SK-MEL-5 (cell line): ENCODE measurements around the gene CIAPIN1. TPM values are rescaled to one million over a fixed set of nuclear protein-coding genes. Genes with fewer than 3 reads are reported as not detected.

Source experiments
- DNase-seq: peaks from one replicate; pipeline ENCODE4 v3.0.0-alpha.2; 2016; ENCODE audit warnings: low read depth, low spot score
- in situ Hi-C: cut with HindIII; loops from 2 replicates; pipeline ENCODE4 v1.10.0; 2016; ENCODE audit warnings: low sequenced_read_pairs, high pct_unique_total_duplicates, low pct_unique_long_range_greater_than_20kb
- total RNA-seq: library from RNA; depleted of rRNA; stranded (reverse); fragments of >200 nt; shearing (Covaris generic); gene quantifications from 2 replicates; pipeline ENCODE4 v1.2.3, GENCODE V29; 2014

The CIAPIN1 gene
- total RNA-seq, 1 experiment from 2014 or later, result 82.3 TPM

DNA sequence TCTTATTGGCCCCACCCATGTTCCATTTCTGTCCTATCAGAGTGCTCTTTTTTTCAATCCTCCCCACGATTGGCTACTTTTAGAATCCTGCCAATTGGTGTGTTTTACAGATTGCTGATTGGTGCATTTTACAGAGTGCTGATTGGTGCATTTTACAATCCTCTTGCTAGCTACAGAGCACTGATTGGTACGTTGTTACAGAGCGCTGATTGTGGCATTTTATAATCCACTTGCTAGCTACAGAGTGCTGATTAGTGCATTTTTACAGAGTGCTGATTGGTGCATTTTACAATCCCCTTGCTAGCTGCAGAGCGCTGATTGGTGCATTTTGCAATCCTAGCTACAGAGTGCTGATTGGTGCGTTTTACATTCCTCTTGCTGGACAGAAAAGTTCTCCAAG lies 52.2 kb downstream of the CIAPIN1 start:
- in situ Hi-C loops, result no loop called here
- no peak for DNase-seq

DNA sequence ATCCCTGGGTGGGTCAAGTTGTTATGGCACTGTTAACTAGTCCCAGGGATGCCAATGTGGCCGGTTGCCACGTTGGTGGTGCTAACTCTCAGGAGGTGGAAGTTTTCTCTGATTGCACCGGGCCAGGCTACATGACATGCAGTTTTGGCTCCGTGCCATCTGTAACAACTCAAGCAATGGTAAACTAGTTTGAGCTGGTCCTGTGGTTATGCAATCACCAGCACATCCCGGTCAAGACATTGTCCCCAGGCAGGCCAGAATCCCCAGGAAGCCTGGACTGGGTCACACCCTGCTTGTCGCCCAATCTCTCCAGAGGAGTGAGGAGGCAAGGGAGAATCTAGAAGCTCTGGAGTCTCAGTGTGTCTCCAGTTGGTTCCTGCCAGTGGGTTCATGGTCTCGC lies 52.7 kb downstream of the CIAPIN1 start:
- no peak for DNase-seq
- in situ Hi-C loops, result no loop called here

DNA sequence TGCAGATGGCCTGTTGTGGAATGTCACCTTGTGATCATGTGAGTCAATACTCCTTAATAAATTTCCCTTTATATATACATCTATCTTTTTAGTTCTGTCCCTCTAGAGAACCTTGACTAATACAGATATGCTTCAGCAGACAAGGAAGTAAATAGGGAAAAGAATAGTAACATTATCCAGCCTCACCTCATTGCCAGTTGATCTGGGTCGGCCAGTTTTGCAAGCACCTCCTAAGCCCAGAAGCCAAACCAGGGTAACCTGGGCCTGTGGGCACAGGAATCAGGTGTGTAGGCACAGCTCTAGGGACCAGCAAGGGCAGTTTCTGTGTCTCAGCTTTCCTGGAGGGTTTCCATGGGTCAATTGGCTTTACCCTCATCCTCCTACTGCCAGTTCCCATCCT lies 54.5 kb downstream of the CIAPIN1 start:
- DNase-seq, result no peak
- in situ Hi-C loops, result no loop called here

DNA sequence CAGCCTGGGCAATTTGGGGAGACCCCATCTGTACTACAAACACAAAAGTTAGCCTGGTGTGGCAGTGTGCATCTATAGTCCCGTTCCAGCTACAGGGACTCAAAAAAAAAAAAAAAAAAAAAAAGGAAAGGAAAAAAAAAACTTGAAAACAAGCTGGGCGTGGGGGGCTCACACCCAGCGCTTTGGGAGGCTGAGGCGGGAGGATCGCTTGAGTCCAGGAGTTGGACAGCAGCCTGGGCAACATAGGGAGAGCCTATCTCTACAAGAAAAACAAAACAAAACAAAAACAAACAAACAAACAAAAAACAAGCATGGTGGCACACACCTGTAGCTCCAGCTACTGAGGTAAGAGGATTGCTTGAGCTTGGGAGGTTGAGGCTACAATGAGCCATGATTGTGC lies 55.5 kb downstream of the CIAPIN1 start:
- in situ Hi-C loops, result no loop called here
- no peak for DNase-seq

DNA sequence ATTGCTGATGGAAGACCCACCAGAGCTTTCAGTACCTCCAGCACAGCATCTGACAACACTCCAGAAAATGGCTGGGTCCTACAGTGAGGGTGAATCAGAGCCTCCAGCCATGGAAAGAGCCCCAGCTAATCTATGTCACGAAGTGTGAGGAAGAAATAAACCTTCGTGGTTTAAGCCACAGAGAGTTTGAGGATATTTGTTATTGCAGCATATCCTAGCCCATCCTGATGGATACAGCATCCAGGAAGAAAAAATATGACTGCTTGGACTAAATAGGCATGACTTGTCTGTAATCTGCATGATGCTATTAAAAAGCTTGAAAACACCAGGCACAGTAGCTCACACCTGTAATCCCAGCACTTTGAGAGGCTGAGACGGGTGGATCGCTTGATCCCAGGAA lies 55.9 kb downstream of the CIAPIN1 start:
- DNase-seq, result no peak
- in situ Hi-C loops, result no loop called here

DNA sequence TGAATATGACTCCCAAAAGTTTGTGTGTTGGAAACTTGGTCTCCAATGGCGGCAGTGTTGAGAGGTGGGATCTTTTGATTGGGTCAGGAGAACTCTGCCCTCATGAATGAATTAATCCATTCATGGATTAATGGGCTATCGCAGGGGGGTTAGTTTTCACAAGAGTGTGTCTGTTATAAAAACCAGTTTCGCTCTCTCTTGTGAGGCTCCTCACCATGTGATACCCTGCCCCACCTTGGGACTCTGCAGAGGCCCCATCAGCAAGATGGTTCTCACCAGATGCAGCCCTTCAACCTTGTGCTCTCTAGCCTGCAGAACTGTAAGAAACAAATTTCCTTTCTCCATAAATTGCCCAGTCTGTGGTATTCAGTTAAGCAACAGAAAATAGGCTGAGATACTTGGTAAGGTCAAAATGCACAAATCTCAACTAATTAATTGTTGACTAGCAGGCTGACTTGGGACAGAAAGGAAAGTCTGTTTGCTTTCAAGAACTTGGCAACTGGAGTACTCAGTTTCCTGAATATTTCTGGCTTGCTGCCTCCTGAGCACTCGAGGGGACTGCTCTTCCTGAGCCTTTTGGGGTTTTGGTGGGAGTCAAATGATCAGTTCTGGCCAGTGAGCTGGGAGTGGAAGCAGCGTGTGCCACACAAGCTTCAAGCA lies 56.4 kb downstream of the CIAPIN1 start:
- in situ Hi-C loops, result no loop called here
- peak; percentile 93 for DNase-seq

DNA sequence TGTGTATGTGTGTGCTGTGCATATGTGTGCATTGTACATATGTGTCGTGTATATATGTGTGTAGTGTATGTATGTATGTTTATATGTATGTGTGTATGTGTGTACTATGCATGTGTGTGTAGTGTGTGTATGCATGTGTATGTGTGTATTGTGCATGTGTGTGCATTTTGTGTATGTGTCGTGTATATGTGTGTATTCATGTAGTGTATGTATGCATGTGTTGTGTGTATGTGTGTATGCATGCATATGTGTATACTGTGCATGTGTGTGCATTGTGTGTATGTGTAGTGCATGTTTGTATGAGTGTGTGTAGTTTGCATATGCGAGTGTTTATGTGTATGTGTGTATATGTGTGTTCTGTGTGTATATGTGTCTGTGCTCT lies 58.1 kb downstream of the CIAPIN1 start:
- DNase-seq, result no peak
- in situ Hi-C loops, result no loop called here

DNA sequence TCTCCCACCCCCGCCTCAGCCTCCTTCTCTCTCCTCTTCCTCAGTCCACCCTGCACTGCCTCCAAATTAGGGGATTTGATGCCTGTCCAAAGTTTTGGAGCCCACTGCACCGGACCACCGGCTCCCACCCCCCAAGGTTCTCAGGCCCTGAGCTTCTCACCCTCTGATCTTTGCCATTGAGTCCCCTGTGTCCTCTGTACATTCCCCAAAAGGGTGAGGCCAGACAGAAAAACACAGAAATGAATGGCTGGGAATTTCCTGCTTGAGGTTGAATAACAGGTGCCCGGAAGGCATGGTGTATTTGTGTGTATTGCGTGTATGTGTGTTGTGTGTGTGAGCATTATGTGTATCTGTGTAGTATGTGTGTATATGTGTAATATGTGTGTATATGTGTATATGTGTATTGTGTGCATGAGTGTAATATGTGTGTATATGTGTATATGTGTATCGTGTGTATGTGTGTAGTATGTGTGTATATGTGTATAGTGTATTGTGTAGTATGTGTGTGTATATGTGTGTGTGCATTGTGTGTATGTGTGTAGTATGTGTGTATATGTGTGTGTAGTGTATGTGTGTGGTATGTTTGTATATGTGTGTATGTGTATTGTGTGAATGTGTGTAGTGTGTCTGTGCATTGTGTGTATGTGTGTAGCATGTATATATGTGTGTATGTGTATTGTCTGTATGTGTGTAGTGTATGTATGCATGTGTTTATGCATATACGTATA lies 58.7 kb downstream of the CIAPIN1 start:
- in situ Hi-C loops, result no loop called here
- DNase-seq, result no peak

DNA sequence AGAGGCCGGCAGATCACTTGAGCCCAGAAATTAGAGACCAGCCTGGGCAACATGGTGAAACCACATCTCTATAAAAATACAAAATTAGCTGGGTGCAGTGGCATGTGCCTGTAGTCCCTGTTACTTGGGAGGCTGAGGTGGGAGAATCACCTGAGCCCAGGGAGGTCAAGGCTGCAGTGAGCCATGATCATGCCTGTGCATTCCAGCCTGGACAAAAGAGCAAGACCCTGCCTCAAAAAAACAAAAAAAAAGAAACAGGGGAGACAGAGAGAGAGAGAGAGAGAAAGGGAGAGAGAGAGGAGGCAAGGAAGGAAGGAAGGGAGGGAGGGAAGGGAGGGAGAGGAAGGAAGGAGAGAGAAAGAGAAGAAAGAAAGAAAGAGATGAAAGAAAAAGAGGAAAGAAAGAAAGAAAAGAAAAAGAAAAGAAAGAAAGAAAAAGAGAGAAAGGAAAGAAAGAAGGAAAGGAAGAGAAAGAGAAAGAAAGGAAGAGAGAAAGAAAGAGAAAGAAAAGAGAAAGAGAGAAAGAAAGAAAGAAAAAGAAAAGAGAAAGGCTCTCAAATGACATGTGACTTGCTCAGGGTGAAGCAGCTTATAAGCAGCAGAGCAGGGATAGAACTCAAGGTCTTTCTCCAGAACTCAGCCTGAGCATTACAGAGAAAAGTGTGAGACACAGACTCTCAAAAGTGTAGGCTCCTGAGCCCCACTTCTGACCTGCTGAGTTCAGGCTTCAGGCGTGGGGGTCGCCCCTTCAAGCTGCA lies 59.4 kb downstream of the CIAPIN1 start:
- in situ Hi-C loops, result no loop called here

DNA sequence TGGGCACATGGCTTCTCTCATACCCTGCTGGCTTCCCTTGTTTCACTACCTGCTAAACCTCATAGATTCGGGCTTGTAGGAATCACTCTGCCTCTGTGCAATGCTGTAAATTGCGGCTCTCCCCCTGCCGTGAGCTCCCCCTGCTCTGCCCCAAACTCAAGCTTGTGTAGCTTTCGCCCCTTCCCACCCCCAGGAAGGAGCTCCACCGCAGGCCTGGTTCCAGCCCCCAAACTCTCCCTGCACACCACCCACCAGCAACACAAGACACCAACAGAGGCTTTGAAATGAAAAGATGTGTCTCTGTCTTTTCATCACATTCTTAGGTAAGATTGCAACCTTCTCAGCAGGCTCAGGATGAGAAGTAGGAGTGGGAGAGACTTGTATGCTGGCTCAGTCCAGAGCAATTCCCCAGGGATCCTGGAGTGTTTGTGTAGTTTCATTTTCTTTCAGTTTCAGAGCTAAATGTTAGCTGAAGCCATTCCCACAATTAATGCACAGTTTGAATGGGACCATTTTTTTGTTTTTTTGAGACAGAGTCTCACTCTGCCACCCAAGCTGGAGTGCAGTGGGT lies 60.7 kb downstream of the CIAPIN1 start:
- DNase-seq, result peak; percentile 58
- in situ Hi-C loops, result no loop called here

More for the DNA sequence above, 59.4 kb downstream of the CIAPIN1 start:
- DNase-seq, result no peak

DNA sequence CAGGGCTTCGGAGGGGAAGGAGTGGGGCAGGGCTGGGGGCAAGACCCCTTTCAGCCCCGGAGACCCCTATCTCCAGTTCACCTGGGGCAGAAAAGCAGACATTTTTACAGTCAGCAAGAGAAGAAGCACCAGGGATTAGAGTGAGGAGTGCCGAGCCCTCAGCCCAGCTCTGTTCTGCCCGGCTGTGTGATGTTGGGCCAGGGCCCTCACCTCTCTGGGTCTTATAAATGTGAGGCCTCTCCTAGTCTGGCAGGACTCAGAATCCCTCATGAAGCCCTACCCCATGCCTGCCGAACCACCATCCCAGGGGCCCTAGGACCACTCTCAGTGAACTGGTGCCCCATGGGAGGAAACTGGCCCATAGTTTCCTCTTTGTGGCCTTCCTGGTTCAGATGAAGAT lies 62.1 kb downstream of the CIAPIN1 start:
- DNase-seq, result no peak
- in situ Hi-C loops, result no loop called here

DNA sequence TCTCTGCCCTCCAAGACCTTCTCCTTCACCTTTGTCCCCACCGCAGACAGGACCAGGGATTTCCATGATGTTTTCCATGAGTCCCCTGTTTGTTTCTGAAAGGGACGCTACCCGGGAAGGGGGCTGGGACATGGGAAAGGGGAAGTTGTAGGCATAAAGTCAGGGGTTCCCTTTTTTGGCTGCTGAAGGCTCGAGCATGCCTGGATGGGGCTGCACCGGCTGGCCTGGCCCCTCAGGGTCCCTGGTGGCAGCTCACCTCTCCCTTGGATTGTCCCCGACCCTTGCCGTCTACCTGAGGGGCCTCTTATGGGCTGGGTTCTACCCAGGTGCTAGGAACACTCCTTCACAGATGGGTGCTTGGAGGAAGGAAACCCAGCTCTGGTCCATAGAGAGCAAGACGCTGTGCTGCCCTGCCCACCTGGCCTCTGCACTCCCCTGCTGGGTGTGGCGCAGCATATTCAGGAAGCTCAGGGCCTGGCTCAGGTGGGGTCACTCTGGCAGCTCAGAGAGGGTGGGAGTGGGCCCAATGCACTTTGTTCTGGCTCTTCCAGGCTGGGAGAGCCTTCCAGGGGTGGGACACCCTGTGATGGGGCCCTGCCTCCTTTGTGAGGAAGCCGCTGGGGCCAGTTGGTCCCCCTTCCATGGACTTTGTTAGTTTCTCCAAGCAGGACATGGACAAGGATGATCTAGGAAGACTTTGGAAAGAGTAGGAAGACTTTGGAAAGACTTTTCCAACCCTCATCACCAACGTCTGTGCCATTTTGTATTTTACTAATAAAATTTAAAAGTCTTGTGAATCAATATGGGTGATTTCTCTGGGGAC lies 62.7 kb downstream of the CIAPIN1 start:
- in situ Hi-C loops, result no loop called here

DNA sequence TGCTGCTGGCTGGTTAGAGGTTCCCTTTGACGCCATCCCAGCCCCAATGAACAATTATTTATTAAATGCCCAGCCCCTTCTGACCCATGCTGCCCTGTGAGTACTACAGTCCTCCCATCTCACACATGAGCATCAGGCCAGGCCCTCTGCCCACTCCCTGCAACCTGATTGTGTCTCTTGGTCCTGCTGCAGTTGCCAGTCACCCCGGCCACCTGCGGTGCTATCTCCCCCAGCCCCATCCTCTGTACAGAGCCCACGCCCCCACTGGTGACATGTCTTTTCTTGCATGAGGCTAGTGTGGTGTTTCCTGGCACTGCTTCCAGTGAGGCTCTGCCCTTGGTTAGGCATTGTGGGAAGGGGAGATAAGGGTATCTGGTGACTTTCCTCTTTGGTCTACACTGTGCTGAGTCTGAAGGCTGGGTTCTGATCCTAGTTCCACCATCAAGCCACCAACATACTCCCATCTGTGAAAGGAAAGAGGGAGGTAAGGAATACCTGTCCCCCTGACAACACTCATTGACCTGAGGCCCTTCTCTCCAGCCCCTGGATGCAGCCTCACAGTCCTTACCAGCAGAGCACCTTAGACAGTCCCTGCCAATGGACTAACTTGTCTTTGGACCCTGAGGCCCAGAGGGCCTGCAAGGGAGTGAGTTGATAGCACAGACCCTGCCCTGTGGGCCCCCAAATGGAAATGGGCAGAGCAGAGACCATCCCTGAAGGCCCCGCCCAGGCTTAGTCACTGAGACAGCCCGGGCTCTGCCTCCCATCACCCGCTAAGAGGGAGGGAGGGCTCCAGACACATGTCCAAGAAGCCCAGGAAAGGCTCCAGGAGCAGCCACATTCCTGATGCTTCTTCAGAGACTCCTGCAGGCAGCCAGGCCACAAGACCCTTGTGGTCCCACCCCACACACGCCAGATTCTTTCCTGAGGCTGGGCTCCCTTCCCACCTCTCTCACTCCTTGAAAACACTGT lies 63.6 kb downstream of the CIAPIN1 start:
- DNase-seq, result no peak
- in situ Hi-C loops, result no loop called here

More for the DNA sequence above, 62.7 kb downstream of the CIAPIN1 start:
- DNase-seq, result no peak

DNA sequence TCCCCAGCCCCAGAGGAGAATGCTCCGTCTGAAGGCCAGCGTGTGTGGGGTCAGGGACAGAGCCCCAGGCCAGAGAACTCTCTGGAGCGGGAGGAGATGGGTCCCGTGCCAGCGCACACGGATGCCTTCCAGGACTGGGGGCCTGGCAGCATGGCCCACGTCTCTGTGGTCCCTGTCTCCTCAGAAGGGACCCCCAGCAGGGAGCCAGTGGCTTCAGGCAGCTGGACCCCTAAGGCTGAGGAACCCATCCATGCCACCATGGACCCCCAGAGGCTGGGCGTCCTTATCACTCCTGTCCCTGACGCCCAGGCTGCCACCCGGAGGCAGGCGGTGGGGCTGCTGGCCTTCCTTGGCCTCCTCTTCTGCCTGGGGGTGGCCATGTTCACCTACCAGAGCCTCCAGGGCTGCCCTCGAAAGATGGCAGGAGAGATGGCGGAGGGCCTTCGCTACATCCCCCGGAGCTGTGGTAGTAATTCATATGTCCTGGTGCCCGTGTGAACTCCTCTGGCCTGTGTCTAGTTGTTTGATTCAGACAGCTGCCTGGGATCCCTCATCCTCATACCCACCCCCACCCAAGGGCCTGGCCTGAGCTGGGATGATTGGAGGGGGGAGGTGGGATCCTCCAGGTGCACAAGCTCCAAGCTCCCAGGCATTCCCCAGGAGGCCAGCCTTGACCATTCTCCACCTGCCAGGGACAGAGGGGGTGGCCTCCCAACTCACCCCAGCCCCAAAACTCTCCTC lies 64.5 kb downstream of the CIAPIN1 start:
- no peak for DNase-seq
- in situ Hi-C loops, result no loop called here

DNA sequence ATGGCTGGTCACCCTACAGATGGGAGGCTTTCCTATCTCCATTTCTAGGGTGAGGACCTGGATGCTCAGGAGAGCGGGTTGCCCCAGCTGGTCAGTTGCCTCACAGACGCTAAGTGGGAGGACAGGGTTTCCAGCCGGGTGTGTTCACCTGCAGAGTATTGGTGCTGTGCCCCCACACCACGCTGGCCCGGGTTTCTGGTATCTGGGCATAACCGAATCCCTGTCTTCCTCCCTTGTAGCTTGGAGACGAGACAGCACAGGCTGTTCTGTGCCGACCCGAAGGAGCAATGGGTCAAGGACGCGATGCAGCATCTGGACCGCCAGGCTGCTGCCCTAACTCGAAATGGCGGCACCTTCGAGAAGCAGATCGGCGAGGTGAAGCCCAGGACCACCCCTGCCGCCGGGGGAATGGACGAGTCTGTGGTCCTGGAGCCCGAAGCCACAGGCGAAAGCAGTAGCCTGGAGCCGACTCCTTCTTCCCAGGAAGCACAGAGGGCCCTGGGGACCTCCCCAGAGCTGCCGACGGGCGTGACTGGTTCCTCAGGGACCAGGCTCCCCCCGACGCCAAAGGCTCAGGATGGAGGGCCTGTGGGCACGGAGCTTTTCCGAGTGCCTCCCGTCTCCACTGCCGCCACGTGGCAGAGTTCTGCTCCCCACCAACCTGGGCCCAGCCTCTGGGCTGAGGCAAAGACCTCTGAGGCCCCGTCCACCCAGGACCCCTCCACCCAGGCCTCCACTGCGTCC lies 65.2 kb downstream of the CIAPIN1 start:
- in situ Hi-C loops, result no loop called here
- no peak for DNase-seq
